Left hindlimb (tissue), 1 donor: ENCODE measurements around the gene CHCHD6.

Source experiments
- DNase-seq: peaks from one replicate; pipeline ENCODE4 v3.0.0-alpha.2; 2018

The CHCHD6 gene

GRCh38 chr3:126928921-126929474, 225.0 kb downstream of the CHCHD6 start:
- DNase-seq, result no peak

DNA sequence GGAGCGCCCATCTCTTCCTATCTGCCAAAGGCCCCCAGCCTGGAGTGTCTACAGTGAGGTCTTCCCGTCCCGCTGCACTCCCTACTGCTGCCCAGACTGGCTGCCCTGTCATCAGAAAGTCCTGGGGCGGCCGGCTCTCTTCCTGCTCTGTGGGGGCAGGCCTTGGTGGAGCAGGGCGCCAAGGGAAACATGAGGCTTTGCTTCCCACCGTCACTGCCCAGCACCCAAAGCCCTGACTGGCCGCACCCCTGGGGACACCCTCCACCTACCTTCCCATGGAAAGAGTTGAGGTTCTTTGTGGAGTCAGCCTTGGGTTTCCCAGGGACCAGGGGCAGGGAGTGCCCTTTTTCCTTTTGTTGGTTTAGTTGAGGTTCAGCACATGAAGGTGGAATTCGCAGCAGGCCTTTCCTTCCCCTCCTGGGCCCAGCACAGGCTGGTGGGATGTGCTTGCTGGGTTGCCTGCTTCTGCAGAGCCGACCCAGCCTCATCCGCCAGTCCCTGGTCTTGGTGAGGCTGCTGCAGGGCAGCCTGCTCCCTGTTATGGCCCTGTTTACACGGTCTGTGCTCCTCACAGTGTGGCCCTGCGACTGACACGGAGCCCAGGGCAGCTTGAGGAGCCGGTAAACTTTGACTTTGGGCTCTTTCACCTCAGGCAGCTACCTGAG, 227.0 kb downstream of the CHCHD6 start:
- DNase-seq, result no peak

- DNase-seq, result no peak
Measured at GRCh38 chr3:126931806-126932187, 227.8 kb downstream of the CHCHD6 start.

GRCh38 chr3:126932188-126932931, 228.3 kb downstream of the CHCHD6 start:
- DNase-seq, result no peak

GRCh38 chr3:126934031-126934531, 230.0 kb downstream of the CHCHD6 start:
- DNase-seq, result no peak

DNA sequence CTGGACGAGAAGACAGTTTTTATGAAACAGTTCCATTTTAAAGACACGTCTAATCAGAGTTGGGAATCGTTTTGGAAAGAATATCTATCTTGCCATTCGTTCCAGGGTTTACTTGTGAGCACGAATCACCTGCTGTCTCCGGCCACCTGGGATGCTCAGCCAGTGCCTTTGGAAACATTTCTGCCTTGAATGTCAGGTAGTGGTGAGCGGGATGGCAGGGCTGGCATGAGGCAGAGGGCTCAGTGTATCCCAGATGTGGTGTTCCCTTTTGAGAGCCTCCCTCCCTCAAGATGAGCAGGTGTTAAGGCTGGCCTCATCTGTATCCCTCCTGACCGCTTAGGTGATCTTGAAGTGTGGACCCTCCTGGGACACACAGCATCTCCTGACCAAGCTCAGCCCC, 231.0 kb downstream of the CHCHD6 start:
- no peak for DNase-seq

DNA sequence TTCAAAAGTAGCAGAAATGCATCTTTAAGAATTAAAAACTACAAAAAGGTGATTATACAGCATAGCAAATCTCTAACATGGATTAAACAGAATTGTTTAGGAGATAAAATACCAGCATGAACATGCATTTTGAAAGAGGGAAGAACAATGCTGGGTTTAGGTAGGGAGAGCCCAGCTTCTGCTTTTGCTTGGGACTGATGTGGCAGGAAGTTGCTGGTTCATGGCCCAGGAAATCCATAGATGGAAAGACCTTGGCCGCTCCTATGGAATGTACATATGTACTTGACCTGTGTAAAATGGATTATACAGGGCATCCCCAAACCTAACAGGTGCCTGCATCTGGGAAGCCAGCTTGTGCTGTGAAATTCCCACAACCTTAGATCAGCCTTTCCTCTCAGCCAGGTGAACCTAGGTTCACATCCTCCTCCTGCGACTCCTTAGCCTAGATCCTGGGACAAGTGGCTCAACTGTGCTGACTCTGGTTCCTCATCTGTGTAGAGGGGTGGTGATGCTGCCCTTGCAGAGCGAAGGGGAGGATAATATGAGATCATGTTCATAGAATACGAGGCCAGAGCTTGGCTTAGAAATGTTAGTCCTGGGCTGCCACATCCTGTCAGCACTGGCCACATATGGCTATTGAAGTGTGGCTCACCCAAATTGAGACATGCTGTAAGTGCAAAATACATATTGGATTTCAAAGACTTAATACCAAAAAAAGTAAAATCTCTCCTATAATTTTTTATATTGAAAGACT, 231.9 kb downstream of the CHCHD6 start:
- DNase-seq, result no peak

GRCh38 chr3:126936853-126937425, 232.9 kb downstream of the CHCHD6 start:
- no peak for DNase-seq

- DNase-seq, result no peak
Measured at GRCh38 chr3:126937533-126937932, 233.5 kb downstream of the CHCHD6 start.

- no peak for DNase-seq
Measured at GRCh38 chr3:126937973-126938372, 233.9 kb downstream of the CHCHD6 start.

DNA sequence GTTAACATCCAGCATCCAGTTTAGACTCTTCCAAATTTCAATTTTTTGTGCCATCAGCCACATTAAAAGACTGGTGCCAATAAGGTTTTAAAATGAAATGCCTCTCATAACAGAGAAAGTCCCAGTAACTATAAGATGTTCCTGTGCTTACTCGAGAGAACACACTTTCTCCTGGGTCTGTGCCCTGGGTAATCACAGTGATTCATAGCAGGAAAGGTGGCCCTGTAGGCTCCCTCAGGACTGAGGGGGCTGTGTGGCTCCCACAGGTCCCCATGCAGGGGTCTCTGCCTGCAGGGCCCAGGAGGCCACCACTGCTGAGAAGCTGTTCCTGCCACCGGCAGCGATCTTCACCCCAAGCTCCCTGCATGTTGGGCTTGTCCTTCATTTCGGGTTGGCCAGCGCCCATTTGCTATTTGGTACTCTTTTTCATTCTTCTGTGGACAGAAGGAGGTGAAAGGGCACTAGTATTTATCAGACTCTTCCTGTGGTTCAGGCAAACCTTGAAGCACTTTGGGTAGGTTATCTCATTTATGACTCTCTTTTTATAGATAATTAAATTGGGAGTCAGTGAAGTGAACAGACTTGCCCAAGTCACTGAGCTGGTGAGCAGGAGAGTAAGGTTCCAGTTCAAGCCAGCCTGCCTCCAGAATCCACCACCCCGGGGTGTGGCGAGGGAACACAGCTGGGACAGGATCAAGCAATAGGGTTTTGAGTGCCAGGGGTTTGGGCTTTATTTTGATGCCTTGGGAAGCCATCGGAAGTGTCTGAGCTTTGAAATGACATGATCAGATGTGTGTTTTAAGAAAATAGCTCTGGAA, 234.7 kb downstream of the CHCHD6 start:
- DNase-seq, result no peak

- no peak for DNase-seq
Measured at GRCh38 chr3:126939338-126939718, 235.3 kb downstream of the CHCHD6 start.

GRCh38 chr3:126939733-126940132, 235.7 kb downstream of the CHCHD6 start:
- no peak for DNase-seq

DNA sequence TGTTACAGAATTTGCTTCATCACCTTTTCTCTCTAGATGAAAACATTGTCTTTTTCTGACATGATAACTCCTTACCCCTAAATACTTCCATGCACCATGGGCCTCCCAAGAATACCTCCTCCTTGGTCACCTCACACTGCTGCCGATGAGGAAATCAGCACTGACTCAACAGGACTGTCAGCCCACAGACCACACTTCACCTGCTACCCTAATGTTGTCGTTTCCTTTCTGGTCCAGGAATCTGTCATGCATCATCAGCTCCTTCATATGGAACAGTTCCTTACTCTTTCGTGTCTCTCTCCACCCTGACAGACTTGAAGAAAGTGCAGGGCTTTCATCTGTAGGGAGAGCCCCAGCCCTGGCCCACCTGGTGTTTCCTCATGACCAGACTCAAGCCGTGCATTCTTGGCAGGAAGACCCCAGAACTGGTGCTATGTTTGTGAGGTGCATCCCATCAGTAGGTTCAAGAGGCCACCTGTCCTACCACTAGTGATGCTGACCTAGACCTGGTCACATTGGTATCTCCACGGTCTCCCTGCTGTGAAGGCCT, 237.8 kb downstream of the CHCHD6 start:
- no peak for DNase-seq

DNA sequence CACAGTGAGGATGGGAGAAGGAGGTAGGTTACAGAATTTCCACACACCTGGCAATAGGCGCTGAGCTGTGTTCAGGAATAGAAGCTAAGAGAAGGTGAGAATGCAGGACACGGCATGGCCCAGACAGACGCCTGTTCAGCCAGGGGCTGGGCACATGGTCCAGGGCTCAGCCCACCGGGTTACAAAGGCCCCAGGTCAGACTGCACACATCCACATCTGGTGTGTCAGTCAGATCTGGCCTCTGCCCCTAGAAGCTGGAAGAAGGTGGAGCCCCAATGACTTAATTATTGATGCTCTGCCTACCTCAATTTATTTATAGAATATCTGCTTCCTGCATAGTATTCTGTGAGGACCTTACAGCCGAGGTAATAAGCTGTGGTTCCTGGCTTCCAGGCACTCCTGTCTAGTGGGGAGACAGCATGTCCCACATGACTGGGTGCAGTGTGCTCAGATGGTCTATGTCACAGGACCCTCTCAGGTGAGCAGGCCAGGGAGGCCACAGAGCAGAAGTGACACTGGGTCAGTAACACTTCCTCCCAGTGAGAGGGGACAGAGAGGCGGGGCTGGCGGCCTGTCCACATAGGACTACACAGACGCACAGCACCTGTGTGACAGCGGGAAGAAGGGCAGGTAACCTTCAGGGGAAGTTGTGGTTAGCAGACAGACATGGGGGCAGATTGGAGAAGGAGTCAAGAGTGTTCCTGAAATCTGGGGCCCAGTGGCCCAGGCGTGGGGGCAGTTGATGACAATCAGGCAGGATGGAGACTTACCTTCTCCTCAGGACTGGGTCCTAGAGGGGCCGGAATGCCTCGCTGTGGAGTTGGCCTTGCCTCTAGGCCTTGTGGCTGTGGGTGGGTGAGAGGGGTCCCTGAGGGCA, 240.3 kb downstream of the CHCHD6 start:
- no peak for DNase-seq

DNA sequence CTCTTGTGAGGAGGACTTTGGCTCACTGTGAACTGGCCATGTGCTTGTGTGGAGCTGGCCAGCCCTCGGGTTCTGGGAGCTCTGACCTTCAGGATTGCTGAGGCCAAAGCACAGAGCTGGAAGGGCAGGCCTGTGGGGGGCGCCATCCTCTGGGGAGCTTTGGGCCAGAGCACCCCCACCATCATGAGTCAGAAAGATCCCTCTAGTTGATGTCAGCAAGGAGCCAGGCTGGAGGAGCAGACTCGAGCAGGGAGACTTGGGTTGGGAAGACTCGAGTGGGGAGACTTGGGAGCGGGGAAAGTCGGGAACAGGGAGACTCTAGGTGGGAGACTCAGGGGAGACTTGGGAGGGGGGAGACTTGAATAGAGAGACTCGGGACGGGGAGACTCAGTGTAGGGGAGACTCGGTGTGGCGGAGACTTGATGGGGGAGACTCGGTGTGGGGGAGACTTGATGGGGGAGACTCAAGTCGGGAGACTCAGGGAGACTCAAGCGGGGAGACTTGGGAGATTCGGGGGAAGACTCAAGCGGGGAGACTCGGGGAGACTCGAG, 241.2 kb downstream of the CHCHD6 start:
- DNase-seq, result no peak

DNA sequence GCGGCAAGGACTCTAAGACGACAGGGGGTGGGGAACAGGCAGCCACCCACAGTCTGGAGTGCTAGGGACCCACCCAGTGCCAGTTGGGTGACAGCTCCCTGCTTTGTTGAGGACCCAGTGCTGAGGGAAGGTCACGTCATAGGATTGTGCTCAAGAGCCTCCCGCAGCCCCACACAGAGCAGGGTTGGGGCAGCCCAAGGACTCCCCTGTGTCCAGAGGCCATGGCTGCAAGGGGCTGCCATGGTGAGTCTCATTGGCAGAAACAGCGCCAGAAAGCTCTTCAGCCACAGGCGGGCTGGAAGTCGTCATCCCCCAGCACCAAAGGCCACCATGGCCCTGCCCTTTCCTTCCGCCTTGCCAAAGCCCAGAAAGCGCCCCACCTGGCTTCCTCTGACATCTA, 241.9 kb downstream of the CHCHD6 start:
- no peak for DNase-seq

DNA sequence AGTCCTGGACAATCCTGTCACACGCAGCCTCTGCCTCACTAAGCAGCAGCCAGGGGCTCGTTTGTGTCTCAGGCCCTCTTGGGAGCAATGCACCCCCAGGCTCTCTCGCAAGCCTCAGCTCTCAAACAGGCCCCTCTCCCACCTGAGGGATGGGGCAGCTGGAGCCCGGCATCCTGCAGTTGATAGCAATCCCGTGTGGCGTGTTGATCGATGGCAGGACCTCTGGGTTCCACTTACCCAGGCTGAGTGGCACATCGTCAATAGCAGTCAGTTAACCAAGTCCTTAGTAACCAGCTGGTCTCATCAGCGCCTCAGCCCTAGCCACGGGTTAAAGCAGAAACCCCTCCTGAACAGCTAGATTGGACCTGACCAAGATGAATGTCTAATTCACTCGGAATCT, 242.4 kb downstream of the CHCHD6 start:
- no peak for DNase-seq

DNA sequence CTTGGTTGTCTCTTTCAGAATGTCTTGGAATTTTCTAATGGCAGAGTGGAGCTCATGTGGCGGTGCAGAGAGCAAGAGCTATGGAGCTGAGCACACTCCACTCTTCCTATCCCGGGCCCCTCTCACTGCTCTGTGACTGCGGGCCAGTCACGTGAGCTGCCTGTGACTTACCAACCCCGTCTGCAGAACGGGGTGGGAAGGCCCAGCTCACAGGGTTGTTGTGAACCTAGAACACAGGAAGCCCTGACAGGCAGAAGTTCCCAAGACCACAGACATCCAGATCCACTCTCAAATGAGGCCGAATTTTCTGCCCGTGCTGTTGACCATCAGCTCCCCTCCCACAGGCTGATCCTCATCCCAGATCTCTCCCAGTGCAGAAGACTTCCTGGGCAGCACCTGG, 243.4 kb downstream of the CHCHD6 start:
- no peak for DNase-seq

DNA sequence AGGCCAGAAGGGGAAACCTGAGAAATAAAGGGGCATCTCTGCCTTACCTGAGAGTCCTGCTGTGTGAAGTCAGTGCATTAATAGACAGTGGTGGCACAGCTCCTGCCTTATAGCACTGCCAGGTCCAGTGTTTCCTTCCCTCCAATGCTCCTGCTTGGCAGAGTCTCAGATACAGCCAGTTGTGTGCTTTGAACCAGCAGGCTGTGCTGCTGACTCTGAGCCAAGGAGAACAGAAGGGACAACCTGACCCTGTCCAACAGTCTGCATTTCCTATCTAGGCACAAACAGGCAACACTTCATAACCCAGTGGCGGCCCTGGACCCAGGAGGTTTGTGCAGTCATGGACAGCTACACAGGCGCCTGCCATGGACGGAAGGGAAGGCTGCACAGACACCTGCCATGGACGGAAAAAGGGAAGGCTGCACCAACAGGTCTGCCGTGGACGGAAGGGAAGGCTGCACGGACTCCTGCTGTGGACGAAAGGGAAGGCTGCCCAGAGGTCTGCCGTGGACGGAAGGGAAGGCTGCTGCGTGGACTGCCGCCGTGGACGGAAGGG, 245.0 kb downstream of the CHCHD6 start:
- DNase-seq, result no peak
